SK-N-DZ (cell line): ENCODE measurements around the gene SLC8A2.
"Not testable (repeated sequence)": the region's sequence is repeated elsewhere in the genome, so short reads cannot be mapped to it uniquely, and the experiment has no call there.

Experiments used
- DNase-seq: peaks from one replicate; pipeline ENCODE4 v3.0.0-alpha.2; 2015; ENCODE audit warnings: low spot score

Gene SLC8A2

DNA sequence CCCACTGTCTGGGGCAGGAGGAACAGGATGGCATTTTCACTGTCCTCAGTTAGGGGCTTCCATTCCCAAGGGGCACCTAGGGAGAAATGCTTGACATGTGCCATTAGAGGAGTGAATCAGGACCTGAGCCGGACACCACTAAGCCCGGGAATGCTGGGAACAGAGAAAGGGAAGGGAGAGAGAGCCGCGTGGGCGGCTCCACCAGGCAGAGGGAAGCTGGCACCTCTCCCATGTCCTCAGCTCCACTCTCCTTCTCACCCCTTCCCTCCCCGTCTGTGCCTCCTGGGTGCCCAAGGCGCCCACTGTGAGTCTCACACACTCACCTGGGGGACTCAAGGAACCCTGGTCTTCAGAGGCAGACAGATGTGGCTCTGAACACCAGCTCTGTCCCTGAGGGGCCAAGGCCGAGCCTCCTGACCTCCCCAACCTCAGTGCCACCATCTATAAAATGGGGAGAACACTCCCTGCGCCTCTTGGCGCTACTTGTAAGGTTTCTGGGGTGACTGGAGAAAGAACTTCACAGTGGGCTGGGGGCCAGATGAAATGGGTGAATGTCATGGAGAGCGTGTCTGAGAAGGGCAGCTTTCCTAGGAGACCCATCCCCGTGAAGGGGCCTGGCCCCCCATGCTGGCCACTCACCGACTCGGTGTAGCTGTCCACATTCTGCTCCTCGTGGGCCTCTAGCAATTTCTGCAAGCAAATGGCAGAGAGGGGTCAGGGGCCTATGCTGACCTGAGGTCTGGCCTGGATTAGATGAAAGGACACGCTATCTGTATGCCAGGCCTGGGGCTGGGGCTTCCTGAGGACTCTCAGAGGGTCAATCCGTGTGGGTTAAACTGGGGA lies 17.6 kb upstream of the SLC8A2 start:
- DNase-seq, result no peak

DNA sequence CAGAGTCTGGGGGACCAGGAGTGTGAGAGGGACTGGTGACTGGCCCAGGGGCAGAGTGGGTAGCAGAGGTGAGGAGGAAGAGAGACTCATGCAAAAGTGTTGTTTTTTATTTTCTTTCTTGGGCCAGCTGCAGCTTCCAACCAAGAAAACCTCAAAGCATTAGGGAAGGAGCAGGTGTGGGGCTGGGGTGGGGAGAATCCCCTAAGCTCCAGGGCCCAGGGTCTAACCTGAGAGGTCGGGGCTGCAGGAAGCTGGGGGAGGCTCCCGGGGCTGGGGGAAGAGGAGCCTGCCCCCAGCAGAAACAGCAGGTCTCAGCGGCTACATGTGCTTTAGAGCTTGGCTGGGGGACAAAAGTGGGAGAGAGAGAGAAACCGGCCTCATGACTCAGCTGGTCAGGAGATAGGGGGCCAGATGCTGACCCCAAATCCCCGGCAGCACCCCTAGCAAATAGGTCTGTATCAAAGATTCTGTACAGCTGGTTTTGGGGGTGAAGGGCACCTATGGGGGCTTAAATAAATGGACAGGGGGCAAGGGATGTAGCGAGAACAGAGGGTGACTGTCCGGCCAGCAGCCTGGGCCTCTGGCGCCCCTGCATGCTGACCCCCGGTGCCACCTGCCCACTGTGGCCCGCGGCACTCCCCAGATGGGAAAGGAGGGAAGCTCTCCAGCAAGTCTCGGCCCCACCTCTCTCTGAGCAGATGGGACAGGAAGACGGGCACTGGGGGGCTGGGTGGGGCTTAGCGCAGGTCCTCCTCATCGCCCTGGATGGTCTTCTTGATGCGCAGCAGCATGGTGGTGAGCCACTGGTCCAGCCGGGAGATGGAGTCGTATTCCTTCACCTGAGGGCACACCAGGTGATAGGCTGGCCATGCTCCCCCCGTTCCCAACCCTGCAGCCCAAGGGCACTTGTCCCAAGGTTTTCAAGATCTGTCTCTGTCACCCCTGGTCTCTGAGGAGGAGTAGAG lies 16.1 kb upstream of the SLC8A2 start:
- no peak for DNase-seq

DNA sequence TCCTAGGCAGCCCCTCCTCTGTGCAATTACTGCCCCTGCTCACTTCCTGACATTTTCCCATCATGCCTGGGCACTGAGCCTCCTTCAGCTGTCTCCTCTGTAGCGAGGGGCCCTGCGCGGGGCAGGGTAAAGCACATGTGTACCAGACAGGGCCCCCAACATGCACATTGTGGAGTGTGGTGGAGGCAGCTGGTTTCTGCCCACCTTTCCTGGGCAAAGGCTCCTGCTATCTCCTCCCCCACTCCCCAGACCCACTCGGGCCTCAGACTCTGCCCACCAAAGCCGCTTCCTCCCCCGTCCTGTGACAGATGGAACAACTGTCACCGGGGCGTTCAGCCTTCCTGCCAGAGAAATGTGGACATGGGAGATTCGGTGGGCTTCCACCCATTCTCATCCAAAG lies 15.2 kb upstream of the SLC8A2 start:
- DNase-seq, result no peak

DNA sequence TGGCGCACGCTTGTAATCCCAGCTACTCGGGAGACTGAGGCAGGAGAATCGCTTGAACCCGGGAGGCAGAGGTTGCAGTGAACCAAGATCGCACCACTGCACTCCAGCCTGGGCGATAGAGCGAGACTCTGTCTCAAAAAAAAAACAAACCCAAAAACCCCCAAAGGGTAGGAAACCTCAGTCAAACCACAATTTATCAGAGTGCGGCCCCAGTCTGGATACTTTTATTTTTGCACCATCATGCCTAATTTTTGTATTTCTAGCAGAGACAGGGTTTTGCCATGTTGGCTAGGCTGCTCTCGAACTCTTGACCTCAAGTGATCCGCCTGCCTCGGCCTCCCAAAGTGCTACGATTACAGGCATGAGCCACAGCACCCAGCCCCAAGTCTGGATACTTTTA lies 14.5 kb upstream of the SLC8A2 start:
- not testable (repeated sequence) for DNase-seq

DNA sequence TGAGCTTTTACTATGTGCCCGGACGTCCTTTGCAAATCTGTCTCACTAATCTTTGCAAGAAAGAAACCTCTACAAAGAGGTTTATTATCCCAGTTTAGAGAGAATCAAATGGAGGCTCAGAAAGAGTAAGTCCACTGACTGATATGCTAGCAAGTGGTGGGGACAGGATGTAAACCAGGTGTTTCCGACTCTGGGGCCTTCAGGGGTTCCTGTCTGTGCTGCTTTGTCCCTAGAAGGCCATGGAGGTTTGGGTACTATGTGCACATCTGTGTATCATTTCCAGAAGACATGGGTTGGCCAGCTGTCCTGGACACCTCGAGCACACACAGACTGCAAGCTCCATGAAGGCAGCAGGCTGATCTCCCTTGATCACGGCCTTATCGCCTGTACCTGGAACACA lies 13.5 kb upstream of the SLC8A2 start:
- DNase-seq, result no peak

DNA sequence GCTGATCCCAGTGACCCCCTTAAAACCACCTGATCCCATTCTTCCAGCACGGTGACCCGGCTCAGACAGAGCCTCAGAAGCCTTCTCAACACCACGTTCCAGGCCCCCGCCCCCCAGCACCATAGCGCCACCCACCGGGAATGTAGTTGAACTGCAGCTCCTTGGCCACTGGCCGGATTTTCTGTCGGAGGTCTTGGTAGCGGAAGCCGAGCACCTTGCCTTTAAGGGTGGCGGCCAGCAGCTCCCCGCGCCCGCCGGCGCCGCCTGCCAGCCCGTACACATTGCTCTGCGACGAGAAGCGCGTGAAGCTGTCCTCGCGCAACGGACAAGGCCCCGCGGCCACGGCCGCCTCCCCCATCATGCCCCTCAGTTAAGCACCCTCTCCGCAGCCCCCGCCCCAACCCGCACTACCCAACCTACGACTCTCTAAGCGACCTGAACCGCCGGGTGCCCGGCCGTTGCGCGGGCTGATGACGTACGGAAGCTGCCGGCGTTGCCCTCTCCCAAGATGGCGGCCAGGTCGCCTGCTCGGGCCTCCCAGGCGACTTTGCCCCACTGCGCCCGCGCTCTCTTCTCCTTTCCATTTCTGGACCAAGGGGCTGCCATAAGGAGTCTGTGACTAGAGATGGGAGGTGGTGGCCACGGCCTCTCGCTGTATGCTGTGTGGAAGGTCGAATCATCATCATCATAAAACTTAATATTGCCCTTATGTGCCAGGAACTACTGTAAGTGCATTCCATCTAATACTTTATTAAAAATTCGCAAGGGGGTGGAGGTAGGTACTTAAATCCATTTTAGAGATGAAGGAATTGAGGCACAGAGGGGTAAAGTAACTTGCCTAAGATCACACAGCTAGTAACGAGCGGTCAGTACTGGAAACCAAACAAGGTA lies 12.4 kb upstream of the SLC8A2 start, which contains the start of gene KPTN:
TSS of gene KPTN (minus strand) at position 420 of the 891 bp plus-strand sequence. CDS start at position 361, 59 bp downstream.
- DNase-seq, result peak; percentile 84

DNA sequence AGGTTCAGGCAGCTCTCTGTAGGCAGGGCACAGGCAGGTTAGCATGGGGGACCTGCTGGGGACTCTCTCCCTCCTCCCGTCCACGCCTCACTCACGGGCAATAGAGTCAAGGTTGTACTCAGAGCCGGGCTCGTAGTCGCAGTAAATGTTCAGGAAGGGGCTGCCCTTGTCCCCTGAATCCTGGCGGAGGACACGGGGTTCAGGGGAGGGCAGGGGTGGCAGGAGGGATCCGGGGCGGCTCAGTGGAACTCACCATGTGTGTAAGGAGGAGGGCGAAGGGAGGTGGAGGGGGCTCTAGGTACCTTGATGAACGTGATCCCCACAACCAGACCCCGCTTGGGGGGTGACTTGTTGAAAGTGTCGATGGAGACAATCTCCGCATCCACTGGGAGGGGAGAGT lies 11.5 kb upstream of the SLC8A2 start:
- no peak for DNase-seq

DNA sequence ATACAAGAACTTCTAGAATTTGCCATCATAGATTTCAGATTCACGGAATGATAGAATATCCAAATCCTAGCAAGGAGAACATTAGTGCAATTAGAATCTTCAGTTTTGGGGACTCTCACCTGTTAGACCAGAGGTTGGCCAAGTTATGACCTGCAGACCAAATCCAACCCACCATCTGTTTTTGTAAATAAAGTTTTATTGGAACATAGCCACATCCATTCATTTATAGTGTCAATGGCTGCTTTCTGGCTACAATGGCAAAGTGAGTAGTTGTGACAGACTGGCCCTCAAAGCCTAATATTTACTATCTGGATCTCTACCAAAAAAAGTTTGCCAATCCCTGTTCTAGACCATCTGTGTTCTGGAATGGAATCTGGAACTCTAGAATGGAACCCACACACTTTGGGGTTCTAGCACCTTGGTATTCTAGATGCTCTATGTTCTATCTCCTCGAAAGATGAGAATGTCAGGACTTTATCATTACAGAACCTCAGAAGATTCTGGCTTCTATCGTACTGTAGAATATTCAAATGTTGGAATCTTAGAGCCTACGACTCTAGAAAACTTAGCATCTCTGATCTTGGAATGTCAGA lies 9.9 kb upstream of the SLC8A2 start:
- DNase-seq, result no peak

DNA sequence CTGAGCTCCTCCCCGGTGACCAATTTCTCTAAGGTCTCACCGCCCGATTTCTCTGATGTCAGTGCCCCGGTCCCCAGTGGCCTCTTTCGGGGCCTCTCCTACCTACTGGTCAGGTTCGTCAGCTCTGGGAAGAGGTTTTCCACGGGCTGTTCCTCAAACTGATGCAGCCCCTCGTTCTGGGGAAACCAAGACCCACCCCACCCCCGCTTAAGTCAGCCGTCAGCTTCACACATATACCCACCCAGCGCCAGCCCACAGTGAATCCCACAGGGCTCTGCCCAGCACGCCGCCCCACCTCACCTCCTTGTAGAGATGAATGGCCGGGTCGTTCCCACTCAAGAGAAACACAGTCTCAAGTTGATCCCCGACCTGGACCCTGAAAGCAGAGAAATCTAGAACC lies 9.0 kb upstream of the SLC8A2 start:
- no peak for DNase-seq

DNA sequence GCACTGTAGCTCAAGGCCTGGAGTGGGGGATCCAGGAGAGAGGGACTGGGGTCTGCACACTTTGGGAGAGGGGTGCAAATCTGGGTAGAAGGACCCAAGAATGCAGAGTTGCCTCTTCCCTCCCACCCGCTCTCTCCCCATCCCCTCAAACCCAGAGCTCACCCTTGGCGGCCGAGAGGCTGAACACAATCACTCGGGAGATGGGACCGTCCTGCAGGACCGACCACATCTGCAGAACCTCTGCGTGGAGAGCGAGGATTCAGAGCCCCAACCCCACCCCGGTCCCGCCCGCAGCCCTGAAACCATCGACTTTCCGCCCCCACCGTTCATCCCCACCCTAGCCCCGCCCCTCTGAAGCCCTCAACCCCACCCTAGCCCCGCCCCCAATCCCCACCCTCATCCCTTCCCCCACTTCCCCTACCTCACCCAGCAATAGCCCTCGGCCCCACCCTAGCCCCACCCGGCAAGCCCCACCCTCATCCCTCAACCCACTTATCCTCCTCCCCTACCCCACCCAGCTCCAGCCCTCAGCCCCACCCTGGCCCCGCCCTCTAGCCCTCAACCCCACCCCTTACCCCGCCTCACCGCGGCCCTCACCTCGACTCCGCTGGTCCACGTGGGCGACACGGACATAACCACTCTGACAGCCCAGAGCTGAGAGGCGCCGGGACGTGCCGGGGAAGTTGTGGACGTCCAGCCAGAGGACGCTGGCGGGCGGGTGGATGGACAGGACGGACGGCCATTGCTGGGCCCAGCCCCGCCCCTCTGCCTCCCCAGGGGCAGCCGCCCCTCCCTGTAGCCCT lies 8.2 kb upstream of the SLC8A2 start:
- DNase-seq, result no peak

DNA sequence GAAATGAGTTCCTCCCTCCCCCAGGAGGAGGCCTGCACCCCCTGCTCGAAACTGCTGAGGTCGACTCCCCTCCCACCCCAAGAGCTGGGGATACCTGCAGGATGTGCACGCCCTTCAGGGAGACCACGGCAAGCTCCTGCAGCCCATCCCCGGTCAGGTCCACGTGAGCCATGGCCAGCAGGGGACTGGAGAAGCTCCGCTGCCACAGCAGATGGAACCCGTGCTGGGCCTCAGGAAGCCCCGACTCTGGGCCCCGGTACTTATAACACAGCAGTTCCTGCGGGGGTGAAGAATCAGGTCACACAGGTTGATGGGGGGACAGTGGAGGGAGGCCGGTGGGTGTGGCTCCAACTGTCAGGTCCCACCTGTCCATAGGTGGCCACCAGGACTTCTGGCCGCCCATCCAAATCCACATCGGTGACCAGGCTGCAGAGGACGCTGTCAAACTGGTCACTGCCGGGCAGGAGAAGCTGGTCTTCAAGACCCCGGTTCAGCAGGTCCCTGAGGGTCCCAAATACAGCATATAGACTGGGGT lies 4.8 kb upstream of the SLC8A2 start:
- no peak for DNase-seq

DNA sequence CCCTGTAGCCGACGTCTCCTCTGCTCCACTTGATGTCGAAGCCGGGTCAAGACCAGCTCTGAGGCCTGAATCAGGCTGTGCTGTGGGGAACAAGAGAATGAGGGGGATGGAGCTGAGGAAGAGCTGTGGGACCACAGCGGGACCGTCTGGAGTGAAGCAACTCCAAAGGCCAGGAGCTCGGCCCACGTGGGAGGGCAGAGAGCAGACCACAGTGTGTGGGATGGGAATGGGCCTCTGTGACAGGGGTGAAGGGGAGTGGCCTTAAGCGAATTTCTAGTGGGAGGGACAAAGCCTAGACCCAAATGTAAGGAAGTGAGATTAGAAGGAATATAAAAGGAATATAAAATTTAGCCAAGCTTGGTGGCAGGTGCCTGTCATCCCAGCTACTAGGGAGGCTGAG lies 3.8 kb upstream of the SLC8A2 start:
- no peak for DNase-seq

DNA sequence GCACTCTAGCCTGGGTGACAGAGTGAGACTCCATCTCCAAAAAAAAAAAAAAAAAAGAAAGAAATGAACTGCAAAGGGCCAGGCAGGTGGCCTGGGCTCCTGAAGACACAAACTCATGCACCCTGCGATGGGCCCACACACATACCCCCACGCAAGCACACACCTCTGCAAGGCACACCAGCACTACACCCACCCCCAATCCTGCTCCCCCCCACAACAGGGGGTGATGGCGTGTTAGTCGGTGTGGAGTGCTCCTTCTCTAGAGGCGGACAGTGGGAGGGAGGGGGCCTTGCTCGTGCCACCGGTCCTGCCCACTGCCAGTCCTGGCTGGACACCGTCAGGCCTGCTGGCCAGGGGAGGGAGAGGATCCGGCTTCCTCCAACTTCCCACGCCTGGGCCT lies 1.6 kb upstream of the SLC8A2 start:
- DNase-seq, result no peak

DNA sequence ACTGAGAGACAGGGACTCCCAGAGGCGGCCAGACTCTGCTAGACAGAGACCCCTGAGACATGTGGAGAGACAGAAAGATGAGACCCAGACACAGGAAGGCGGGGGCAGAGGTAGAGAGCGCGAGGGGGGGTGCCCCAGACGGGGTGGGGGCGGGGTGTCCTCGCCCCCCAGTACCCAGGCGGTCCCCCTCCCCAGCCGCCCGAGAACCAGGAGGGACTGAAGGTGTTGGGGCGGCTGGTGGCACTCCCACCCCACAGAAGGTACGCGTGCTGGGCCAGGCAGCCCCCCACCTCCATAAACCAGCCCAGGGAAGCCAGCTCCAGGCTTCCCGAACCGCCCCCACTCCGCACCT lies 336 bp downstream of the SLC8A2 start:
- no peak for DNase-seq

DNA sequence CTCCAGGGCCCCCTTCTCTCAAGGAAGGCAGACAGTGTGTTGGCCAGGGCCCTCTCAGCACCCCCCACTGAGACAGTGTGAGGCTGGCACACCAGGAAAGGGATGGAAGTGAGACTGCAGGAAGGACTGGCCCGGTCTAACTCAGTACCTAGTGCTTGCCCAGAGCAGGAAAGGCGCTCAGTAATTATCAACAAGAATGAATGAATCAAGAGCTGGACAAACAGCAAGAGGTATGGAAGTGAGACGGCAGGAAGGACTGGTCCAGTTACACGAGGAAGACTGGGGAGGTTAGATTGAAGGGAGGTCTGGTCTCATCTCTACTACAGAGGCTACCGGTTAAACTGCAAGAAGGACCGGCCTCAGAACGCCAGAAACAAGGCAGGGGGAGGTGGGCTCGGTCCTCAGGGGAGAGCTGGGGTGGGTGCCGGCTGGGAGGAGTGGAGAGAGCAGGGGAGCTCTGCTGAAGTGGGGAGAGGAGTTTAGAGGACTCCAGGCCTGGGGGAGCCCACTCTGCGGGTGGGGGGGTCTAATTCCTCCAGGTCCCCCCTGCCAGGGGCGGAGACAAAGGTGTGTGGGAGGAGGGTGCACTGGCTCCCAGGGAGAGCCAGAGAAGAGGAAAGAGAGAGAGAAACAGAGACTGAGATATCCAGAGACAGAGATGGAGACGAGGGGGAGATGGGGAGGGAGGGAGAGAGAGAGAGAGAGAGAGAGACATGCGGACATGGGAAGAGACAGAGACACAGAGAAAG lies 1.1 kb downstream of the SLC8A2 start:
- no peak for DNase-seq

DNA sequence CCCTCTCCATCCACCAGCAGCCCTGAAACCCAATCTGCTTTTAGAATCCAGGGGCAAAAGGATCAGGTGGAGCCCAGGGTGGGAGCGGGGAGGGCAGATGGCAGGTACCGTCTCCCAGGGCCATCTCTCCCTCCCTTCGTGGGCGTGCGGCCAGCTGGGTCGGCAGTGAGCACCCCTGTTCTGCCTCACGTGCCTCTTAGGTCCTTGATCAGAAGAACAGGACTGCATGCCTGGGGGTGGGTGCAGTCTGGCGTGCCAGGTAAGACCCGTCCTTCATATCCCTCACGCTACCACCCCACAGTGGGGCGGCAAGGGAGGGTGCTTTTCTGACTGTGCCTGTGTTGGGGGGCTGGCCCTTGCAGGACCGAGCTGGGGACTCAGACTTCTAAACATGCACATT lies 2.0 kb downstream of the SLC8A2 start:
- no peak for DNase-seq

DNA sequence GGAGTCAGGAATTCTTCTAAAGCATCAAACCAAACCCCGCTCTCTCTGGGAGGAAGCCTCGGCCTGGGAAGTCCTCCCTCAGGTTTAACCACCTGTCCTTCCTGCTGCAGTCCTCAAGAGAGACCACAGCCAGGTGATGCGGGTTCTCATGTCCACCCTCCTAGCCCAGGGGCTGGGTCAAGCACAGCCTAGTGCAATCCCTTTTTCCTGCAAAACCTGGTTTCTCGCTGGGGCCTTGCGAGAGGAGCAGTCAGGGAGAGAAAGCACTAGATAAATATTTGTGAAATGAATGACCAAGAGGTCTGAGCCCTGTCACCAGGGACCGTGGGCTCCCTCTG lies 2.4 kb downstream of the SLC8A2 start:
- DNase-seq, result no peak

DNA sequence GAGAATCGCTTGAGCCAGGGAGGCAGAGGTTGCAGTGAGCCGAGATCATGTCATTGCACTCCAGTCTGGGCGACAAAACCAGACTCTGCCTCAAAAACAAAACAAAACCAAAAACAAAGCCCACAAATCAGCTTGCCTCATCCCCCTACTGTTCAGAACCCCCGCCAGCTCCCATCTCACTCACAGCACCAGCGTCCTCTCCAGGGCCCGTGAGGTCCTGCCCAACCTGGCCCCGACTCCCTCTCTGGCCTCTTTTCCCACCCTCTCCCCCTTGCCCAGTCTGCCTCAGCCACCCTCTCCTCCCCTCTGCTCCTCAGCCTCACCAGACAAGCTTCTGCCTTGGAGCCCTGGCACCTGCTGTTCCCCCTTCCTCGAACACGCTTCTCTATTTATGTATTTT lies 3.8 kb downstream of the SLC8A2 start:
- DNase-seq, result no peak

DNA sequence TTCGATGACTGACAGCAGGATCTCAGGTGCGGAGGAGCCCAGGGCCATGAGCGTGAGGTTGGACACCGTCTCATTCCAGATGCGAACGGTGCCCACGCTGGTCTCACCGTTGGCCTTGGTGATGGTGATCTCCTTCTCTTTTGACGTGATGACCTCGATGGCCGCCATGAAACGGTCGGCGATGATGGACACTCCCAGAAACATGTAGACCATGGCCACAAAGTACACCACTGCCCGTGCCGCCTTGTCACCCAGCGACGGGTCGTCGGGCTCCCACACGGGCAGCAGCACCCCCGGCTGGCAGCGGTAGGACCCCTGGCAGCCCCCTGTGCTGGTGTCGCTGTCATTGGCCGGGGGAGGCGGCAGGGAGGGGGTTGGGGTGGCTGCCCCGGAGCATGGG lies 5.7 kb downstream of the SLC8A2 start:
- no peak for DNase-seq
